Measurements from ENCODE around the gene MALT1.

The MALT1 gene

DNA sequence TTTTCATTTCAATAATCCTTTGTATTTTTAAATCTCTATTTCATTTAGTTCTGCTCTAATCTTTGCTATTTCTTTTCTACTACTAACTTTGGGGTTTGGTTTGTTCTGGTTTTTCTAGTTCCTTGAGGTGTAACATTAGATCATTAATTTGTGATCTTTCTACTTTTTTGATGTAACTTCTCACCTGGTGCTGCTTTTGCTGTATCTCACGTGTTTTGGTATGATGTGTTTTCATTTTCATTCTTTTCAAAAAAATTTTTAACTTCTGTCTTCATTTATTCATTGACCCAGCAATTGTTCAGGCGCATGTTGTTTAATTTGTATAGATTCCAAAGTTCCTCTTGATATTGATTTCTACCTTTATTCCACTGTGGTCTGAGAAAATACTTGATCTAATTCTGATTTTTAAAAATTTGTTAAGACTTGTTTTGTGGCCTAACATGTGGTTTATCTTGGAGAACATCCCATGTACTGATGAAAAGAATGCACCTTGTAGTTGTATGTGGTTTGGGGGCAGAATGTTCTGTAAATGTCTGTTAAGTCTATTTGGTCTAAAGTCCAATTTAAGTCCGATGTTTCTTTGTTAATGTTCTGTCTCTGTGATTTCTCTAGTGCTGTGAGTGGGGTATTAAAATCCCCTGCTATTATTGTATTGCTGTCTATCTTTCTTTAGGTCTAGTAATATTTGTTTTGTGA is 17.3 kb upstream of the MALT1 start:
- no peak for DNase-seq

- DNase-seq = no peak
Observed at GRCh38 chr18:58654896-58655614, 16.2 kb upstream of the MALT1 start.

DNA sequence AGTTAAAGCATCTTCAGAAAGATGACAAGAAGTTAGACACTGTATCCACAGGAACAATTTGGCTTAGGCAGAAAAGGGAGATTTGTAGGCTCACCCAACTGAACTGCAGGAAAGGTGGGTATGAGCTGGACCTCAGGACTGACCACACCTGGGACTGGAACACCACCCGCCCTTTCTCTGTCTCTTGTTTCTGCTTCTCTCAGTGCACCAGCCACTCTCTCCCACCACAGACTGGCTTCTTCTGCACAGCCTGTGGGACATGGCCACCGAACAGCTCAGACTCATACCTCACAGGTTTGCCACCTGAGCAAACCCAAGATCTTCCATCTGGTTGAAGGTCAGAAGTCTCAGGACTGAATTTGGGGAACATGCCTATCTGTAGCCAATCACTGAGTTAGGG is 14.2 kb upstream of the MALT1 start:
- no peak for DNase-seq

GRCh38 chr18:58657494-58657893 is 13.8 kb upstream of the MALT1 start:
- DNase-seq = no peak

DNA sequence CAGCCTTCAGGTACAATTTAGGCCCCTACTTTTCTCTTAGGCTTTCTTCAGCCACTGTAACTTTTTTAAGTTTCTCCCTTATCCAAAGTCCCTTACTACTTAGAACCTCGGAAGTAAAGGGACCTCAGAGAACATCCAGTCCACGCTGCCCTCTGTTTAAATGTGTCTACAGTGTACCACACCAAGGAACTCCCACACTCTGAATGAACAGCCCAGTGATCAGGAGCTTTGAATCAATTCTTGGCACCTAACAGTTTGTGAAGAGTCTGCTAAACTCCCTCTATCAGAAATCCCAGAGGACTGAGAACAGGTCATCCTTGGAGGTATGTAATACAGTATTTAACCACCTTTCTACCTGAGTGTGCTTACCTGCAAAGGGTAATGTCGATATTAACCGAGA is 11.6 kb upstream of the MALT1 start:
- no peak for DNase-seq

DNA sequence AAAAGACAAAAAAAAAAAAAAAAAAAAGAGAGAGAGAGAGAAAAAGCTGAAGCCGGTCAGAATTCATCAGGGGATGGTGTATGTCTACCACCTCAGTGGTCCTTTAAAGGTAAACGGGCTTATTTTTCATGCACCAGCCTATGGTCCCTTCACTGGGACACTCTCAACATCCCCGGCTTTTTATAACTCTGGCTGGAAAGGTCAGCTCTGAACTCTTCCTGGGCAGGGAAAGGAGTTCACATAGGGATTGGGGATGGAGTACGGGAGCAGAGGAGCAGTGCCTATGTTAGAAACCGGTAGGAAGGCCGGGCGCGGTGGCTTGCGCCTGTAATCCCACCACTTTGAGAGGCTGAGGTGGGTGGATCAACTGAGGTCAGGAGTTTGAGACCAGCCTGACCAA is 10.3 kb upstream of the MALT1 start:
- DNase-seq = no peak

- no peak for DNase-seq
Observed at GRCh38 chr18:58661423-58661822, 9.8 kb upstream of the MALT1 start.

- no peak for DNase-seq
Observed at GRCh38 chr18:58662118-58662517, 9.1 kb upstream of the MALT1 start.

DNA sequence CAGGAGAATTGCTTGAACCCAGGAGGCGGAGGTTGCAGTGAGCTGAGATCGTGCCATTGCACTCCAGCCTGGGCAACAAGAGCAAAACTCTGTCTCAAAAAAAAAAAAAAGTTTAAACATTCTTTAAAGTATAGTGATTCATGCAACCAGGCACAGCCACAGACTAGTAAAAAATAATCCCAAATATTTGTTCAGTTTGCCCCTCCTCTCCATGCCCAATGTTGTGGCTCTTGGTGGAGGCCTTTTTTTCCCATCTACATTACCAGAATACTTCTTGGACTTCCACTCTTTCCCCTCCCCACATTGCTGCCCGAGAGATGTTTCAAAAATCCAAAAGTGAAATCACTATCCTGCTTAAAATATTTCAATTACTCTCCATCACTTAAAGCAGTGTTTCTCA is 5.1 kb upstream of the MALT1 start:
- no peak for DNase-seq

- DNase-seq = no peak
Observed at GRCh38 chr18:58668211-58668610, 3.1 kb upstream of the MALT1 start.

GRCh38 chr18:58668897-58669296 is 2.4 kb upstream of the MALT1 start:
- DNase-seq = no peak

GRCh38 chr18:58669731-58670378 is 1.4 kb upstream of the MALT1 start:
- DNase-seq = no peak

DNA sequence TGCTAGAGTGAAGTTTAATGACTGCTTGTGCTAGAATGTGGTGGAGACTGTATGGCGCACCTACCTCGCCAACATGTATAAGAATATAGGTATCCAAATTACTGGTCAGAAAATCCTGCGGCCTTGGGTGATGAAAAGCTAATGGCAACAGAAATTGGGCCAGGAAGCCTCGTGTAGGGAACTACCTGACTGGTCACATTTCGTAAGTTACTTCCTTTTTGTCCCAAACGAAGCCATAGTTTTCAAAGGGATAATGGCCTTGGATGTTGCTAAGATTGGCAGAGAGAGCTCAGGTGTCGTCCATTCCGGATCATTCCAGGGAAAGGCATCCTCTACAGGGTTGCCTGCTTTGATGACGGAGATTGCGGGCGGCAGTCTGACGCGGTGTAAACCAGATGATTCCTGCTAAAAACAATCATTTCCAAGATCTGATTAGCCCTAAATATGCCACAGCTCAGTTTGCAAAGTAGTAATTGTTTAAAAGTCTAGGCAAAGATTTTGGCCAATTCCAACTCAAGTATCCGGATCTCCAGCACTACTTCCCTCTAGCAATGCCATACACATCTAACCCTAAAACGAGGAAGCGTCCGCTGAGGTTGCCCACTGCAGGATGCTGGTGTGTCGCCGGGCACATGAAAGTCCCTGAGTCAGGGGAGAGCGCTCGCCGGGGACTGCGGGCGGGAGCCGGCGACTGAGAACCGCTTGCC is 708 bp upstream of the MALT1 start:
- no peak for DNase-seq

GRCh38 chr18:58671632-58672564 is 633 bp downstream of the MALT1 start:
- DNase-seq = no peak

DNA sequence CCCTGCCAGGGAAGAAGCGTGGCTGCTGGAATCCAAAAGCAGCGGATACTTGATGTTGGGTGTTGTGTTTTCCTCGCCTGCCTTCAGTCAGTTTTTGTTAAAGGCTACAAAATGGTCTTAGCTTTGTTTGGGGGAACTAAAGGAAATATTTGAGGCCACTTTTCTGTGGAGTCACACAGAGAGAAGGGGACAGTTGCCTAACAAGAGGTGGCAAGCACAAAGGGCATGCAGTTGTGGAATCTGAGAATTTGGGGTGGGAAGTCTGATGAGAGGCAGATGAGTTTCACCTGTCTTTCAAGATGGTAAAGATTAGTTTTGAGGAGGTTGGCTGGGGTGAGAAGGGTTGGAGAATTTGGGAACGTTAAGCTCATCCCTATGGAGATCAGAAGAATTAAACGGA is 2.9 kb downstream of the MALT1 start:
- DNase-seq = no peak

GRCh38 chr18:58674863-58675472 is 3.7 kb downstream of the MALT1 start:
- no peak for DNase-seq

DNA sequence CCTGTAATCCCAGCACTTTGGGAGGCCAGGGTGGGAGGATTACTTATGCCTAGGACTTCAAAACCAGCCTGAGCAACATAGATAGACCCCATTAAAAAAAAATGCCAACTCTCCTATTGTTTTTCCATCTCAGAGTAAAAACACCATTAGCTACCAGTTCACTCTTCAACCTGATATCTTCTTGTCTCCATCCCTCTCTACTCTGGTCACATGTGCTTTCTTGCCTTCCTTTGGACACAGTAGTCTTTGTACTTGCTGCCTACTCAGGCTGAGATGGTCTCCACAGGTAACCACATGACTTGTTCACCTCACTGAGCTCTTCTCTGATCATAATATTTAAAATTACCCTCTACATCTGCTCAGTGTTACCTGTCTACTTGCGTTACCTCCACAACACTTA is 5.0 kb downstream of the MALT1 start:
- DNase-seq = no peak

GRCh38 chr18:58682429-58683069 is 11.3 kb downstream of the MALT1 start:
- DNase-seq = no peak

DNA sequence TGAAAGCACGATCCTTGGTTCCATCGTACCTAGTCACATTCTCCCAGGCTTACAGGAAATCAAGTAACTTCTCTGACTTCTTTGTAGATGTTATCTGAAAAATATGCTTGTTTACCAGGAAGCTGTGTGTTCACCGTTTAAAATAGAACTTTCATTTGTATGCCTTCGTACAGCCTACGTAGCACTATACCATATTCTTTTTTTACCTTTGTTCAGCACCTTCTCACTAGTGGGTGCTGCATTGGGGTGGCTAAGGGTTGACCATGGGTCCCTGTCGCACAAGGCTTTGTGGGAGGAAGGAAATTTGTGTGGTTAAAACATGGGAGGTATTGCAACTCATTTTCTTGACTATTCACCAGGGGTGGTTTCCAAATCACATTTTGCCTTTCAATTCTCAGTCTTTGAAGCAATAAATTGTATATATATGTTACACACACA is 16.6 kb downstream of the MALT1 start:
- DNase-seq = no peak

DNA sequence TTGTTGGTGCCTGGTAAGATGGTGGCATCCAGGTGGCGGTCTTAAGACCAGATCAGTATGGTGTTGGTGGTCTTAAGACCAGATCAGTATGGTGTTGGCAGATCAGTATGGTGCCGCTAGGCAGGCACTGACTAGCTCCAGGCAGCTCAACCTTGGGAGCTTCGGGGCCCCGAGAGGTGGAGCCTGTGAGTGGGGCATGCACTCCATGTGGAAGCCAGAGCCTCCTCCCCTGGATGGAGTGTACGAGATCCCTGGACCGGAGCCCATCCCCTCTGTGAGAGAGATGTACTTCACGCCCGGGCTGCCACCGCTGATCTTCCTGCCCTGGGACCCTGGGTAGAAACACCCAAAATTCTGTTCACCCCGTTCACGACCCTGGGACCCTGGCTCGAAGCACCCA is 19.0 kb downstream of the MALT1 start:
- DNase-seq = no peak

GRCh38 chr18:58691256-58691655 is 20.0 kb downstream of the MALT1 start:
- no peak for DNase-seq
